B cell (primary cell): ENCODE measurements around the gene SCAMP3. TPM values are rescaled to one million over a fixed set of nuclear protein-coding genes. Genes with fewer than 3 reads are reported as not detected.

Experiments
- ATAC-seq: fragments of 200-7000 bp; cut with Tn5 transposase; one replicate; pipeline ENCODE4 v1.10.0; 2021; ENCODE audit warnings: low read depth, mild to moderate bottlenecking, moderate number of reproducible peaks, moderate library complexity
- CTCF ChIA-PET: fragments of 350-600 bp; sonication (Branson Sonifier 250); formaldehyde crosslinking; loops from one replicate; lab custom pipeline; 2021; ENCODE audit warnings: antibody characterized with exemption, inconsistent platforms; lab: Charles Lee
- POLR2A ChIA-PET: fragments of 350-600 bp; sonication (Branson Sonifier 250); formaldehyde crosslinking; loops from one replicate; lab custom pipeline; 2021; ENCODE audit warnings: antibody characterized with exemption; lab: Charles Lee
- DNase-seq: peaks from one replicate; pipeline ENCODE4 v3.0.0; 2013
- H2AFZ ChIP-seq: 2 replicates; pipeline ENCODE4 v1.6.1; 2012; ENCODE audit warnings: mild to moderate bottlenecking, low read depth, low read length; ENCODE audit not compliant: insufficient read depth, poor library complexity, severe bottlenecking
- H3K27ac ChIP-seq, 2 donors: 1 replicate in 1 of 2; 2 replicates in 1 of 2; pipeline ENCODE4 v1.5.1; 2012 to 2013; ENCODE audit warnings: low read length in 2 of 2, mild to moderate bottlenecking in 2 of 2, moderate library complexity in 1 of 2
- H3K27me3 ChIP-seq, 4 experiments: fragments of 200-600 bp in 1 of 4; sonication (generic) in 1 of 4; replicated peaks in 1 of 4; 1 replicate in 2 of 4; 2 replicates in 2 of 4; pipeline versions ENCODE4 v1.6.1 to v1.7.0; 2013 to 2016; ENCODE audit warnings: low read length in 3 of 4, mild to moderate bottlenecking in 2 of 4, mixed read lengths in 1 of 4, moderate library complexity in 1 of 4; ENCODE audit not compliant: insufficient read depth in 4 of 4, control insufficient read depth in 3 of 4; ENCODE audit errors: control extremely low read depth in 1 of 4
- H3K36me3 ChIP-seq, 2 experiments: replicated peaks in 1 of 2; 1 replicate in 1 of 2; 2 replicates in 1 of 2; pipeline versions ENCODE4 v1.6.1 to v1.7.1; 2013; ENCODE audit warnings: low read length in 1 of 2; ENCODE audit not compliant: insufficient read depth in 2 of 2, control insufficient read depth in 1 of 2; ENCODE audit errors: control extremely low read depth in 1 of 2, extremely low read depth in 1 of 2
- H3K4me1 ChIP-seq, 2 donors: fragments of 200-600 bp in 1 of 2; sonication (generic) in 1 of 2; 1 replicate in 1 of 2; 2 replicates in 1 of 2; pipeline versions ENCODE4 v1.5.1 to v1.6.1; 2013 to 2017; ENCODE audit warnings: low read length in 2 of 2; ENCODE audit not compliant: control insufficient read depth in 2 of 2, insufficient read depth in 2 of 2
- H3K4me2 ChIP-seq: replicated peaks from 2 replicates; pipeline ENCODE3; 2012; ENCODE audit warnings: mild to moderate bottlenecking, low read depth, low read length; ENCODE audit not compliant: poor library complexity, severe bottlenecking
- H3K4me3 ChIP-seq, 5 experiments: fragments of 200-600 bp in 1 of 5; sonication (generic) in 1 of 5; 1 replicate in 3 of 5; 2 replicates in 2 of 5; pipeline versions ENCODE4 v1.5.1 to v1.7.0; 2011 to 2016; ENCODE audit warnings: low read length in 4 of 5, mild to moderate bottlenecking in 4 of 5, low read depth in 2 of 5, control low read depth in 1 of 5, moderate library complexity in 1 of 5; ENCODE audit not compliant: insufficient read depth in 1 of 5; ENCODE audit errors: control extremely low read depth in 1 of 5, extremely low read depth in 1 of 5
- H3K79me2 ChIP-seq: fragments of 200-600 bp; sonication (generic); one replicate; pipeline ENCODE4 v1.6.0; 2016; ENCODE audit warnings: low read length; ENCODE audit not compliant: control insufficient read depth, insufficient read depth
- H3K9ac ChIP-seq: fragments of 200-600 bp; sonication (generic); 2 replicates; pipeline ENCODE4 v1.6.1; 2017; ENCODE audit warnings: mild to moderate bottlenecking, low read length, moderate library complexity
- H3K9me3 ChIP-seq, 3 donors: one replicate each; pipeline versions ENCODE4 v1.6.1 to v1.7.1; 2013; ENCODE audit warnings: low read length in 2 of 3; ENCODE audit not compliant: control insufficient read depth in 2 of 3, insufficient read depth in 1 of 3; ENCODE audit errors: control extremely low read depth in 1 of 3
- H4K20me1 ChIP-seq: 2 replicates; pipeline ENCODE4 v1.6.0; 2012; ENCODE audit warnings: mild to moderate bottlenecking, low read length; ENCODE audit not compliant: insufficient read depth, control insufficient read depth, poor library complexity, severe bottlenecking
- H3K27ac Mint-ChIP-seq: one replicate; pipeline ENCODE4 v1.8.0; 2021; ENCODE audit warnings: mixed read lengths
- H3K27me3 Mint-ChIP-seq: one replicate; pipeline ENCODE4 v1.8.0; 2021; ENCODE audit warnings: mixed read lengths
- H3K4me1 Mint-ChIP-seq: one replicate; pipeline ENCODE4 v1.8.0; 2021; ENCODE audit warnings: mixed read lengths
- H3K4me3 Mint-ChIP-seq: one replicate; pipeline ENCODE4 v1.8.0; 2021; ENCODE audit warnings: mixed read lengths
- H3K9me3 Mint-ChIP-seq: one replicate; pipeline ENCODE4 v1.8.0; 2022; ENCODE audit warnings: mixed read lengths; ENCODE audit not compliant: insufficient read depth
- EZH2 ChIP-seq: IDR thresholded peaks from 2 replicates; pipeline ENCODE4 v1.6.1; 2012; ENCODE audit warnings: borderline replicate concordance, low read depth, mild to moderate bottlenecking, moderate library complexity, low read length; ENCODE audit not compliant: insufficient read depth, poor library complexity, severe bottlenecking
- WGBS: methylation state at CpG from one replicate; pipeline ENCODE4 v1.1.5; 2013; ENCODE audit warnings: missing lambda C conversion rate; ENCODE audit not compliant: insufficient coverage; 5-methylcytosine and 5-hydroxymethylcytosine counted together
- intact Hi-C: fragments of 100-400 bp; cut with micrococcal nuclease; formaldehyde crosslinking; loops from one replicate; pipeline ENCODE4 v1.10.0; 2022
- polyA plus RNA-seq: library from polyadenylated mRNA; depleted of rRNA; stranded (reverse); fragments of >200 nt; gene quantifications from 2 replicates; pipeline ENCODE4 v1.2.3, GENCODE V29; 2012
- total RNA-seq, 2 donors: library from RNA; stranded (reverse); fragments of 120-200 nt in 1 of 2; gene quantifications; 1 replicate in 1 of 2; 2 replicates in 1 of 2; pipeline versions ENCODE4 v1.2.3 to v1.2.4, GENCODE V29; 2013 to 2022
- TF ChIP-seq, protein P1 (sequence below): fragments of 200-600 bp; IDR thresholded peaks from one replicate; pipeline ENCODE4 v1.8.0; 2022; ENCODE audit warnings: antibody characterized with exemption, mild to moderate bottlenecking

The SCAMP3 gene
- total and polyA plus RNA-seq, 2 donors (not counting 1 experiment from before 2014, with no cell fraction given) = 79.8 to 107 TPM

DNA sequence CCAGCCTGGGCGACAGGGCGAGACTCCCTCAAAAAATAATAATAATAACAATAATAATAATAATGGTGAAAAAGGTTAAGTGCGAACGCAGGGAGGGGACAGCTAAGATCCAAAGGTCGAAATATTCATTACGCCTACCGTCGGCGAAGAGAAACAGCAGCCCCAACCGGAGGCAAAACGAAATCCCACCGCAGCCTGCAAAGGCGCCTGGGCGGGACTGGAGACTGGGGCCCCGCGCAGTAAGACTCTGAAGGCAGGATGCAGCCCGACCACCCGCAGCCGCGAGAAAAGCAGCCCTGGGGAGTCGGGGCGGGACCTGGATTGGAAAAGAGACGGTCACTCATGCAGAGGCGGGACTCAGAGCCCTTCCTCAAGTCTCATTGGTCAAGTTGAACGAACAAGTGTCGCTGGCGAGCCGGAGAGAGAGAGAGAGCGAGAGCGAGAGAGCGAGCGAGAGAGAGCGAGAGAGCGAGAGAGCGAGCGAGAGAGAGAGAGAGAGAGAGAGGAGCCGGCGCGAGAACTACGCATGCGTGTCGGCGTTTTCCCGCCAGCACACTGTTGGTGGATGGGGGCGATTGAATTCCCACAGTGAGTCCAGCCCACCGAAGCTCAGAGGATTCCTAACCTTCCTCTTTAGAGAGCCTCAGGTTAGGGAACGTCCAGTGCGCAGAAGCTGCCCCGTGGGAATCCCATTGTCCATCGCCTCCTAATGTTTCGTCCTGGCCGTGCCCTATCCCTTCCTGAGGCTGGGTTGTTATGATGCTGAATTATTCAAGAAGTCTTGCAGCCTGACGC is 17.6 kb downstream of the SCAMP3 start:
- CTCF ChIA-PET = interaction anchor here (0.7 to 1.8 kb wide), 8 partner anchors 17 to 80 kb away, joined by 3 to 9 read pairs (median 6); partner anchors contain the start of genes KRTCAP2, MTX1 and SCAMP3
- Histone ChIP-seq H3K27ac (peak overlapping the region; percentile 62 to 71), H2AFZ (peak overlapping the region; percentile 78), H3K79me2 (peaks cover 9% of the 10 kb centered on the region), H3K36me3 (no peaks in the 10 kb centered on the region), H3K4me2 (peak overlapping the region; percentile 87), H3K27me3 (no peaks in the 10 kb centered on the region), H3K4me1 (peaks cover 27 to 36% of the 10 kb centered on the region in 2 donors), H4K20me1 (no peaks in the 10 kb centered on the region), H3K9ac (peak overlapping the region; percentile 62), H3K9me3 (peaks cover 0 to 4% (median 2%) of the 10 kb centered on the region in 3 donors), H3K4me3 (peak overlapping the region; percentile 60 to 79 (median 67))
- H3K4me3 Mint-ChIP-seq = peak overlapping the region; percentile 82
- H3K4me1 Mint-ChIP-seq = peaks cover 33% of the 10 kb centered on the region
- DNase-seq (peak; percentile 95), ATAC-seq (peak; percentile 97)
- peaks cover 4% of the 10 kb centered on the region for H3K27me3 Mint-ChIP-seq
- intact Hi-C loops = loop anchor here (1.0 to 5.0 kb wide), 4 partner anchors 18 to 72 kb away; partner anchors contain the start of genes HCN3, KRTCAP2, SCAMP3 and THBS3
- WGBS = under 1% methylated on average over 41 of the region's 53 CpGs
- TF ChIP-seq EZH2 = no peak
- TF ChIP-seq, protein P1, sequence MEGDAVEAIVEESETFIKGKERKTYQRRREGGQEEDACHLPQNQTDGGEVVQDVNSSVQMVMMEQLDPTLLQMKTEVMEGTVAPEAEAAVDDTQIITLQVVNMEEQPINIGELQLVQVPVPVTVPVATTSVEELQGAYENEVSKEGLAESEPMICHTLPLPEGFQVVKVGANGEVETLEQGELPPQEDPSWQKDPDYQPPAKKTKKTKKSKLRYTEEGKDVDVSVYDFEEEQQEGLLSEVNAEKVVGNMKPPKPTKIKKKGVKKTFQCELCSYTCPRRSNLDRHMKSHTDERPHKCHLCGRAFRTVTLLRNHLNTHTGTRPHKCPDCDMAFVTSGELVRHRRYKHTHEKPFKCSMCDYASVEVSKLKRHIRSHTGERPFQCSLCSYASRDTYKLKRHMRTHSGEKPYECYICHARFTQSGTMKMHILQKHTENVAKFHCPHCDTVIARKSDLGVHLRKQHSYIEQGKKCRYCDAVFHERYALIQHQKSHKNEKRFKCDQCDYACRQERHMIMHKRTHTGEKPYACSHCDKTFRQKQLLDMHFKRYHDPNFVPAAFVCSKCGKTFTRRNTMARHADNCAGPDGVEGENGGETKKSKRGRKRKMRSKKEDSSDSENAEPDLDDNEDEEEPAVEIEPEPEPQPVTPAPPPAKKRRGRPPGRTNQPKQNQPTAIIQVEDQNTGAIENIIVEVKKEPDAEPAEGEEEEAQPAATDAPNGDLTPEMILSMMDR = peak; percentile 45
- POLR2A ChIA-PET = interaction anchor here (0.9 to 2.2 kb wide), 5 partner anchors 10 to 72 kb away, joined by 3 to 12 read pairs (median 8); partner anchors contain the start of genes ENTREP3, KRTCAP2 and MTX1
- peak overlapping the region; percentile 96 for H3K27ac Mint-ChIP-seq
- H3K9me3 Mint-ChIP-seq = no peaks in the 10 kb centered on the region
